Measurements from ENCODE around the gene DNAJC16. TPM values are rescaled to one million over a fixed set of nuclear protein-coding genes. Genes with fewer than 3 reads are reported as not detected.

Gene DNAJC16
- total and polyA plus RNA-seq, 4 donors, result 3.3 to 14.2 (median 11.1) TPM

- Histone ChIP-seq H3K9me3 (ENCODE audit: control insufficient read depth in 4 of 4, low read length in 3 of 4) (no peaks in the 10 kb centered on the region), H3K4me3 (ENCODE audit: low read depth in 1 of 3, low read length in 3 of 3) (no peak overlapping the region), H3K27ac (ENCODE audit: low read depth in 1 of 2, low read length in 2 of 2) (no peak overlapping the region), H3K36me3 (ENCODE audit: control insufficient read depth in 4 of 4, insufficient read depth in 3 of 4, low read depth in 1 of 4, low read length in 3 of 4) (peaks cover 6 to 52% (median 33%) of the 10 kb centered on the region in 4 donors), H3K27me3 (ENCODE audit: control insufficient read depth in 4 of 4, insufficient read depth in 4 of 4, low read length in 3 of 4) (no peaks in the 10 kb centered on the region), H3K9ac (ENCODE audit: low read depth in 1 of 2, low read length in 2 of 2) (no peak overlapping the region), H3K4me1 (ENCODE audit: control insufficient read depth in 4 of 4, insufficient read depth in 4 of 4, low read length in 3 of 4) (no peaks in the 10 kb centered on the region)
- TF ChIP-seq JUND (IDR thresholded peaks at IDR 0.05), result no peak
- TF ChIP-seq, protein P1, sequence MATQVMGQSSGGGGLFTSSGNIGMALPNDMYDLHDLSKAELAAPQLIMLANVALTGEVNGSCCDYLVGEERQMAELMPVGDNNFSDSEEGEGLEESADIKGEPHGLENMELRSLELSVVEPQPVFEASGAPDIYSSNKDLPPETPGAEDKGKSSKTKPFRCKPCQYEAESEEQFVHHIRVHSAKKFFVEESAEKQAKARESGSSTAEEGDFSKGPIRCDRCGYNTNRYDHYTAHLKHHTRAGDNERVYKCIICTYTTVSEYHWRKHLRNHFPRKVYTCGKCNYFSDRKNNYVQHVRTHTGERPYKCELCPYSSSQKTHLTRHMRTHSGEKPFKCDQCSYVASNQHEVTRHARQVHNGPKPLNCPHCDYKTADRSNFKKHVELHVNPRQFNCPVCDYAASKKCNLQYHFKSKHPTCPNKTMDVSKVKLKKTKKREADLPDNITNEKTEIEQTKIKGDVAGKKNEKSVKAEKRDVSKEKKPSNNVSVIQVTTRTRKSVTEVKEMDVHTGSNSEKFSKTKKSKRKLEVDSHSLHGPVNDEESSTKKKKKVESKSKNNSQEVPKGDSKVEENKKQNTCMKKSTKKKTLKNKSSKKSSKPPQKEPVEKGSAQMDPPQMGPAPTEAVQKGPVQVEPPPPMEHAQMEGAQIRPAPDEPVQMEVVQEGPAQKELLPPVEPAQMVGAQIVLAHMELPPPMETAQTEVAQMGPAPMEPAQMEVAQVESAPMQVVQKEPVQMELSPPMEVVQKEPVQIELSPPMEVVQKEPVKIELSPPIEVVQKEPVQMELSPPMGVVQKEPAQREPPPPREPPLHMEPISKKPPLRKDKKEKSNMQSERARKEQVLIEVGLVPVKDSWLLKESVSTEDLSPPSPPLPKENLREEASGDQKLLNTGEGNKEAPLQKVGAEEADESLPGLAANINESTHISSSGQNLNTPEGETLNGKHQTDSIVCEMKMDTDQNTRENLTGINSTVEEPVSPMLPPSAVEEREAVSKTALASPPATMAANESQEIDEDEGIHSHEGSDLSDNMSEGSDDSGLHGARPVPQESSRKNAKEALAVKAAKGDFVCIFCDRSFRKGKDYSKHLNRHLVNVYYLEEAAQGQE (IDR thresholded peaks at IDR 0.05), result no peak
- no peak for TF ChIP-seq FOXA2 (IDR thresholded peaks at IDR 0.05)
- no peak for TF ChIP-seq FOXA1 (IDR thresholded peaks at IDR 0.05)
- TF ChIP-seq, protein P2, sequence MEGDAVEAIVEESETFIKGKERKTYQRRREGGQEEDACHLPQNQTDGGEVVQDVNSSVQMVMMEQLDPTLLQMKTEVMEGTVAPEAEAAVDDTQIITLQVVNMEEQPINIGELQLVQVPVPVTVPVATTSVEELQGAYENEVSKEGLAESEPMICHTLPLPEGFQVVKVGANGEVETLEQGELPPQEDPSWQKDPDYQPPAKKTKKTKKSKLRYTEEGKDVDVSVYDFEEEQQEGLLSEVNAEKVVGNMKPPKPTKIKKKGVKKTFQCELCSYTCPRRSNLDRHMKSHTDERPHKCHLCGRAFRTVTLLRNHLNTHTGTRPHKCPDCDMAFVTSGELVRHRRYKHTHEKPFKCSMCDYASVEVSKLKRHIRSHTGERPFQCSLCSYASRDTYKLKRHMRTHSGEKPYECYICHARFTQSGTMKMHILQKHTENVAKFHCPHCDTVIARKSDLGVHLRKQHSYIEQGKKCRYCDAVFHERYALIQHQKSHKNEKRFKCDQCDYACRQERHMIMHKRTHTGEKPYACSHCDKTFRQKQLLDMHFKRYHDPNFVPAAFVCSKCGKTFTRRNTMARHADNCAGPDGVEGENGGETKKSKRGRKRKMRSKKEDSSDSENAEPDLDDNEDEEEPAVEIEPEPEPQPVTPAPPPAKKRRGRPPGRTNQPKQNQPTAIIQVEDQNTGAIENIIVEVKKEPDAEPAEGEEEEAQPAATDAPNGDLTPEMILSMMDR (IDR thresholded peaks at IDR 0.05; ENCODE audit: low read depth, low read length, missing input control), result no peak
- TF ChIP-seq, protein P3, sequence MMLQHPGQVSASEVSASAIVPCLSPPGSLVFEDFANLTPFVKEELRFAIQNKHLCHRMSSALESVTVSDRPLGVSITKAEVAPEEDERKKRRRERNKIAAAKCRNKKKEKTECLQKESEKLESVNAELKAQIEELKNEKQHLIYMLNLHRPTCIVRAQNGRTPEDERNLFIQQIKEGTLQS (IDR thresholded peaks at IDR 0.05), result no peak
- DNase-seq (ENCODE audit: low spot score), result no peak
- WGBS, result 96% methylated on average over 2 of the region's 2 CpGs
Observed at GRCh38 chr1:15546641-15547040, 20.0 kb downstream of the DNAJC16 start.

DNA sequence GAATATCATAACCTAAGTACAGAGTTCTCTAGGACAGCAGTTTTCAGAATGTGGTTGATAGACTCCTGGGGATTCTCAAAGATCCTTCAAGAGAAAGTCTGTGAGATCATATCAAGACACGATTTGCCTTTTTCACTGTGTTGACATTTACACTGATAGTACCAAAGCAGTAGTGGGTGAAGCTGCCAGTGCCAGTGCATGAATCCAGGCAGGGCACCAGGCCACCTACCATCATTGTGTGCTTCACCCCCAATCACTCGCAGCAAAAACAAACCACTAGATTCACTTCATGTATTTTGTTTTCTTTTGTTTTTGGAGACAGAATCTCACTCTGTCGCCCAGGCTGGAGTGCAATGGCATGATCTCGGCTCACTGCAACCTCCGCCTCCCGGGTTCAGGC, 23.9 kb downstream of the DNAJC16 start:
- Histone ChIP-seq H3K36me3 (ENCODE audit: control insufficient read depth in 4 of 4, insufficient read depth in 3 of 4, low read depth in 1 of 4, low read length in 3 of 4) (peaks cover 3 to 32% (median 14%) of the 10 kb centered on the region in 4 donors), H3K9me3 (ENCODE audit: control insufficient read depth in 4 of 4, low read length in 3 of 4) (no peaks in the 10 kb centered on the region), H3K27me3 (ENCODE audit: control insufficient read depth in 4 of 4, insufficient read depth in 4 of 4, low read length in 3 of 4) (no peaks in the 10 kb centered on the region), H3K27ac (ENCODE audit: low read depth in 1 of 2, low read length in 2 of 2) (no peak overlapping the region), H3K9ac (ENCODE audit: low read depth in 1 of 2, low read length in 2 of 2) (no peak overlapping the region), H3K4me3 (ENCODE audit: low read depth in 1 of 3, low read length in 3 of 3) (no peak overlapping the region), H3K4me1 (ENCODE audit: control insufficient read depth in 4 of 4, insufficient read depth in 4 of 4, low read length in 3 of 4) (no peaks in the 10 kb centered on the region)
- WGBS, result 90% methylated on average over 6 of the region's 6 CpGs
- TF ChIP-seq, protein P4, sequence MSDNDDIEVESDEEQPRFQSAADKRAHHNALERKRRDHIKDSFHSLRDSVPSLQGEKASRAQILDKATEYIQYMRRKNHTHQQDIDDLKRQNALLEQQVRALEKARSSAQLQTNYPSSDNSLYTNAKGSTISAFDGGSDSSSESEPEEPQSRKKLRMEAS (IDR thresholded peaks at IDR 0.05), result no peak
- TF ChIP-seq HNF4G (IDR thresholded peaks at IDR 0.05), result no peak
- no peak for TF ChIP-seq NR2F2 (IDR thresholded peaks at IDR 0.05)
- TF ChIP-seq, protein P1 (IDR thresholded peaks at IDR 0.05), result no peak
- no peak for TF ChIP-seq FOXA1 (IDR thresholded peaks at IDR 0.05)
- TF ChIP-seq YY1 (IDR thresholded peaks at IDR 0.05), result no peak
- TF ChIP-seq, protein P5, sequence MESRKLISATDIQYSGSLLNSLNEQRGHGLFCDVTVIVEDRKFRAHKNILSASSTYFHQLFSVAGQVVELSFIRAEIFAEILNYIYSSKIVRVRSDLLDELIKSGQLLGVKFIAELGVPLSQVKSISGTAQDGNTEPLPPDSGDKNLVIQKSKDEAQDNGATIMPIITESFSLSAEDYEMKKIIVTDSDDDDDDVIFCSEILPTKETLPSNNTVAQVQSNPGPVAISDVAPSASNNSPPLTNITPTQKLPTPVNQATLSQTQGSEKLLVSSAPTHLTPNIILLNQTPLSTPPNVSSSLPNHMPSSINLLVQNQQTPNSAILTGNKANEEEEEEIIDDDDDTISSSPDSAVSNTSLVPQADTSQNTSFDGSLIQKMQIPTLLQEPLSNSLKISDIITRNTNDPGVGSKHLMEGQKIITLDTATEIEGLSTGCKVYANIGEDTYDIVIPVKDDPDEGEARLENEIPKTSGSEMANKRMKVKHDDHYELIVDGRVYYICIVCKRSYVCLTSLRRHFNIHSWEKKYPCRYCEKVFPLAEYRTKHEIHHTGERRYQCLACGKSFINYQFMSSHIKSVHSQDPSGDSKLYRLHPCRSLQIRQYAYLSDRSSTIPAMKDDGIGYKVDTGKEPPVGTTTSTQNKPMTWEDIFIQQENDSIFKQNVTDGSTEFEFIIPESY (IDR thresholded peaks at IDR 0.05), result no peak
- TF ChIP-seq HNF4A (conservative IDR thresholded peaks at IDR 0.05), result no peak
- no peak for TF ChIP-seq GABPA (IDR thresholded peaks at IDR 0.05 in 1 of 2, conservative IDR thresholded peaks at IDR 0.05 in 1 of 2)
- no peak for TF ChIP-seq RXRA (IDR thresholded peaks at IDR 0.05)
- TF ChIP-seq RAD21 (IDR thresholded peaks at IDR 0.05), result no peak
- TF ChIP-seq SP1 (IDR thresholded peaks at IDR 0.05), result no peak
- no peak for DNase-seq (ENCODE audit: low spot score)
